Vagina (tissue), 2 donors: ENCODE measurements around the gene GRAPL. TPM values are rescaled to one million over a fixed set of nuclear protein-coding genes. Genes with fewer than 3 reads are reported as not detected.
"Not testable (repeated sequence)": the region's sequence is repeated elsewhere in the genome, so short reads cannot be mapped to it uniquely, and the experiment has no call there.

Experiments used
- DNase-seq, 2 donors: peaks; one replicate each; pipeline ENCODE4 v3.0.0-alpha.2; 2017; ENCODE audit errors: extremely low spot score in 2 of 2
- H3K27ac ChIP-seq: fragments of 200-600 bp; sonication (generic); one replicate; pipeline ENCODE4 v1.5.1; 2019
- H3K27me3 ChIP-seq: fragments of 200-600 bp; sonication (generic); one replicate; pipeline ENCODE4 v1.5.1; 2019
- H3K36me3 ChIP-seq, 2 donors: fragments of 200-600 bp; sonication (generic); one replicate each; pipeline ENCODE4 v1.5.1; 2017 to 2019
- H3K4me1 ChIP-seq: fragments of 200-600 bp; sonication (generic); one replicate; pipeline ENCODE4 v1.5.1; 2019
- H3K4me3 ChIP-seq, 2 donors: fragments of 200-600 bp; sonication (generic); 1 replicate in 1 of 2; 2 replicates in 1 of 2; pipeline ENCODE4 v1.5.1; 2016 to 2019
- H3K9me3 ChIP-seq: fragments of 200-600 bp; sonication (generic); one replicate; pipeline ENCODE4 v1.5.1; 2019
- CTCF ChIP-seq, 3 experiments: fragments of 450-650 bp in 2 of 3; fragments of 200-600 bp in 1 of 3; sonication (generic) in 1 of 3; IDR thresholded peaks; one replicate each; pipeline ENCODE4 v1.5.1; 2017 to 2019; ENCODE audit warnings: antibody characterized with exemption in 3 of 3, mild to moderate bottlenecking in 2 of 3, moderate library complexity in 2 of 3
- POLR2A ChIP-seq, 2 donors: fragments of 450-650 bp; IDR thresholded peaks; one replicate each; pipeline ENCODE4 v1.6.1; 2017; ENCODE audit warnings: antibody characterized with exemption in 2 of 2, mild to moderate bottlenecking in 2 of 2, moderate library complexity in 2 of 2
- POLR2AphosphoS5 ChIP-seq, 2 donors: sonication (generic); formaldehyde crosslinking; IDR thresholded peaks; one replicate each; pipeline ENCODE4 v1.9.0; 2017; ENCODE audit warnings: antibody characterized with exemption in 2 of 2, mild to moderate bottlenecking in 2 of 2, low read depth in 1 of 2; ENCODE audit not compliant: insufficient read depth in 1 of 2
- intact Hi-C: fragments of 100-400 bp; cut with DNase I; formaldehyde crosslinking; loops from one replicate; pipeline ENCODE4 v1.15.1; 2023
- total RNA-seq: library from RNA; depleted of rRNA; stranded (reverse); fragments of >200 nt; gene quantifications from one replicate; pipeline ENCODE4 v1.2.3, GENCODE V29; 2016

Gene GRAPL
- total RNA-seq, 1 donor from 2014 or later, result not detected

DNA sequence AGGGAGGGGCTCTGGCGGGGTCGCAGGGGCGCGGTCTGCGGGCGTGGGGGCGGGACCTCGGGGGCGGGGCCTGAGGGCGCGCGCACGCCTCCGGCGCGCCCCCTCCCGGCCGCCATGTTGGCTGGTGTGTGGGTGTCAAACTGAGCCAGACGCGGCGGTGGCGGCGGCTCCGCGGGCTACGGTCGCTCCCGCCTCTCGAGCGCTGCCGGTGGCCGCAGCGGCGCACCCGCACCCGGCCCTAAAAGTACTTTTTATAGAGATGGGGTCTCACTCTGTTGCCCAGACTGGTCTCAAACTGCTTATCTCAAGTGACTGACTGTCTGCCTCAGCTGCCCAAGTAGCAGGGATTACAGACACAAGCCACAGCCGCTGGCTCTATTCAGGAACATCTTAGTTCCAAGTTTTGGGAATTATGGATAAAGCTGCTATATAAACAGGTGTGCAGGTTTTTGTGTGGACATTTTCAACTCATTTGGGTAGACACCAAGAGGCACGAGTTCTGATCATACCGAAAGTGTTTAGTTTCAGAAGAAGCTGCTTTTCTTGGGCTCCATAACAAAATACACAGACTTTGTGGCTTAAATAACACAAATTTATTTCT lies 16.2 kb upstream of the GRAPL start:
- H3K27me3 ChIP-seq, H3K9me3 ChIP-seq, intact Hi-C loops, H3K36me3 ChIP-seq, H3K4me1 ChIP-seq: not testable (repeated sequence)
- DNase-seq, result peak in 1 of 2 donors; percentile 54
- H3K27ac ChIP-seq, result peak overlapping the region; percentile 88
- peak in 1 of 2 donors; percentile 62 for TF ChIP-seq POLR2AphosphoS5 (IDR thresholded peaks at IDR 0.05; ENCODE audit: insufficient read depth in 1 of 2, low read depth in 1 of 2)
- TF ChIP-seq POLR2A (IDR thresholded peaks at IDR 0.05), result peak in 1 of 2 donors; percentile 84
- TF ChIP-seq CTCF (IDR thresholded peaks at IDR 0.05), result peak in 1 of 3 experiments; percentile 49
- H3K4me3 ChIP-seq, result peak overlapping the region; percentile 42 to 44

DNA sequence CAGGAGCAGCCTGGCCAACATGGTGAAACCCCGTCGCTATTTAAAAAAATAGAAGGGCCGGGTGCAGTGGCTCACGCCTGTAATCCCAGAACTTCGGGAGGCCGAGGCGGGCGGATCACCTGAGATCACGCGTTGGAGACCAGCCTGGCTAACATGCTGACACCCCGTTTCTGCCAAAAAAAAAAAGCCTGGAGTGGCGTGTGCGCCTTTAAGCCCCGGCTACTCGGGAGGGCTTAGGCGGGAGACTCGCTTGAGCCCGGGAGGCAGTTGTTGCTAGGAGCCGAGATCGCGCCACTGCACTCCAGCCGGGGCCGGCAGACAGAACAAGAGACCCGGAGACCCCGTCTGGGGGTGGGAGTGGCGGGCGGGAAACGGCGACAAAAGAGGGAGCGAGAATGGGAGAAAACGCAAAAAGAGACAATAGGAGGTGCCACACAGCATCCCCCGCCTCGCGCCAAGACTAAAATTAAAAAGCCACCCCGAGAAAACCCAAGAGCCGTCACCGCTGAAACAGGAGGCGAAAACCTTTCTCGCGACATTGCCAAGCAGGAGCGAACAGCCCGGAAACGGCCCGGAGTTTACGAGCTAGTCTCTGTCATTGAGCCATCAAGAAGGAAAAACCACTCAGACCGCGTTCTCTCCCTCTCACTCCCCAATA lies 15.5 kb upstream of the GRAPL start:
- H3K36me3 ChIP-seq, H3K9me3 ChIP-seq, H3K4me1 ChIP-seq, H3K27ac ChIP-seq, intact Hi-C loops, H3K27me3 ChIP-seq: not testable (repeated sequence)
- TF ChIP-seq POLR2AphosphoS5 (IDR thresholded peaks at IDR 0.05; ENCODE audit: insufficient read depth in 1 of 2, low read depth in 1 of 2) (peak in 1 of 2 donors; percentile 32), POLR2A (IDR thresholded peaks at IDR 0.05) (peak in 1 of 2 donors; percentile 96)
- peak in 1 of 2 donors; percentile 69 for DNase-seq
- H3K4me3 ChIP-seq, result peak overlapping the region in 1 of 2 donors; percentile 16

DNA sequence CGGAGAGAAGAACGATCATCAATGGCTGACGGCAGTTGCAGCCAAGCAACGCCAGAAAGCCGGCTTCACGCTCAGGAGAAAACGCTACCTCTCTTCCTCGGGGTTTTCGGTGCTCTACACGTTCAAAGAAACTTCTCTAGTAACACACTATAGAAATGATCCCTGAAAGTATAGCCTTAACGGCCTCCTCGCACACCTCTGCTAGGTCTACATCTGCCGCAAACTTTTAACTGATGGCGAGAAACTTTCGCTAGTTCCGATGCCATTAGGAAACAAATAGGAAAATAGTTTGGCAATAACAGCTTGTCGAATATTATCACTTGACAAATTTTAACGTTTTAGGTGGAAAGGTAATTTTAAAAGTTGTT lies 14.9 kb upstream of the GRAPL start:
- H3K4me3 ChIP-seq, H3K27ac ChIP-seq, H3K4me1 ChIP-seq, H3K27me3 ChIP-seq, DNase-seq, H3K36me3 ChIP-seq, H3K9me3 ChIP-seq, intact Hi-C loops: not testable (repeated sequence)

DNA sequence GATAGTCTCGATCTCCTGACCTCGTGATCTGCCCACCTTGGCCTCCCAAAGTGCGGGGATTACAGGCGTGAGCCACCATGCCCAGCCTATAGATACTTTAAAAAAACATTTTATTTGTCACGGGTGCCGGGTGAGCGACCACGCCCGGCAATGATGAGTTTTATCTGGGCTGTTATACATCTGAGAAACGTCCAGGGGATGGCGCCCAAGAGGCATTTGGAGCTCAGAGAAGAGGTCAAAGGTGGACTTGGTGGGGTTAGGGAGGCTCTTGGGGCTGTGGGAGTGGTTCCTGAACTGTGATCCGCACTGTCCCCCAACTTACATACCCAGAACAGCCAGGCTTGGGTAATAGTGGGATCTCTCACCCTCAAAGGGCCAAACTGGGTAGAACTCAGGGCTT lies 8.7 kb upstream of the GRAPL start:
- H3K9me3 ChIP-seq, H3K4me1 ChIP-seq, H3K4me3 ChIP-seq, intact Hi-C loops, DNase-seq, H3K27ac ChIP-seq, H3K27me3 ChIP-seq, H3K36me3 ChIP-seq: not testable (repeated sequence)

DNA sequence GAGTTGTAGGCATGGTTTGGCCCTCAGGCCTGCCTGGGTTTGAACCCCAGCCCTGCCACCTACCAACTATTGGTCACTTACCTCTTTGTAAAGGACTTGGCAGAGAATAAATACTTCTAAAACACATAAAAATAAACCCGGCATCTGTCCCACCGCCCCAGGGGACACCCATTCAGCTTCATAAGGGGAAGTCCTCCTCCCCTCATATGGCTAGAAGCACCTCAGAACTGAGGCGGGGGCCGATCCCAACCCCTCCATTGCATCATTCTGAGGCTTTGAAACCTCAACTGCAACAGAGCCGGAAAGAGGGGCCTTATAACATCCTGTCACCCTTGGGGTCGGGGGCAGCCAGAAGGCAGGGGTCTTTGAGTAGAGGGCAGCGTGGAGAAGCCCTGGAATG lies 2.1 kb upstream of the GRAPL start:
- H3K36me3 ChIP-seq, H3K4me3 ChIP-seq, DNase-seq, H3K9me3 ChIP-seq, H3K27me3 ChIP-seq, H3K27ac ChIP-seq, intact Hi-C loops, H3K4me1 ChIP-seq: not testable (repeated sequence)

- H3K9me3 ChIP-seq, H3K4me1 ChIP-seq, H3K27ac ChIP-seq, H3K4me3 ChIP-seq, H3K27me3 ChIP-seq, DNase-seq, intact Hi-C loops, H3K36me3 ChIP-seq: not testable (repeated sequence)
These were observed 2.1 kb downstream of the GRAPL start for GRCh38 chr17:19129500-19129899.

DNA sequence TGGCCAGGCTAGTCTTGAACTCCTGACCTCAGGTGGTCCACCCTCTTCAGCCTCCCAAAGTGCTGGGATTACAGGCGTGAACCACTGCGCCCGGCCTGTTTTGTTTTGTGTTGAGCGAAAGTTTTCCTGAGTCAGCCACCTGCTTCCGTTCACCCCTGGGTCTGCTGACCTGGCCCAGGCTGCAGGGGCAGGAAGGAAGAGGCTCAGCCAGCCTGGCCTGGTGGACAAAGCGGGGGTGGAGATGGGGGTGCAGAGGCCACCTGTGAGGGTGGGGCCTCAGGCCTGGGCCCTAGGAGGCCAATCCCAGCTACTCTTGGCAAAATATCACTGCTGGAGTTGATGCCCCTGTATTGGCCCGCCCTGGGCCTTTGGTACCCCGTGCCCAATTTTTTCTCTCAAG lies 3.7 kb downstream of the GRAPL start:
- H3K4me1 ChIP-seq, H3K9me3 ChIP-seq, H3K36me3 ChIP-seq, intact Hi-C loops, H3K27ac ChIP-seq, DNase-seq, H3K4me3 ChIP-seq, H3K27me3 ChIP-seq: not testable (repeated sequence)

GRCh38 chr17:19131772-19132171 lies 4.4 kb downstream of the GRAPL start:
- intact Hi-C loops, H3K36me3 ChIP-seq, H3K4me1 ChIP-seq, H3K9me3 ChIP-seq, H3K27me3 ChIP-seq, H3K4me3 ChIP-seq, DNase-seq, H3K27ac ChIP-seq: not testable (repeated sequence)

DNA sequence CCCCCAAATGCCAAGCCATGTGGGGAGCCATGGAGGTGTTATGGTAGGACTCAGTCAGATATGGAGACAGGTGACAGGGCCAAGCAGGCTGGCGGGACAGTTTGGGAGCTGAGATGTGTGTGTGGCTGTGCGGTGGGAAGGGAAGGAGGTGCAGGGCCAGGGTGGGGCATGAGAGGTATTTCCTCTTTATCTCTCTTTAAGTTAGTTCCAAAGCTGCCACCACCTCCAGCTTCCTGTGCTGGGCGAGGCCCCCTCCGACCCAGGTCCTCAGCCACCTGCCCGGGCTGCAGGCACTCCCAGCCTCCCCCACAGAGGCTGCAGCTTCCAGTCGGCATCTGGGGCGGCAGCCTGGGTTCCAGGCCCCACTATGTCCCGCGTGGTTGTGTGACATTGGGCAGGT lies 6.4 kb downstream of the GRAPL start:
- DNase-seq, H3K27me3 ChIP-seq, intact Hi-C loops, H3K4me3 ChIP-seq, H3K9me3 ChIP-seq, H3K36me3 ChIP-seq, H3K4me1 ChIP-seq, H3K27ac ChIP-seq: not testable (repeated sequence)

GRCh38 chr17:19135391-19135790 lies 8.0 kb downstream of the GRAPL start:
- H3K27ac ChIP-seq, H3K36me3 ChIP-seq, H3K4me3 ChIP-seq, DNase-seq, H3K4me1 ChIP-seq, H3K9me3 ChIP-seq, intact Hi-C loops, H3K27me3 ChIP-seq: not testable (repeated sequence)

GRCh38 chr17:19136138-19136537 lies 8.7 kb downstream of the GRAPL start:
- DNase-seq, H3K9me3 ChIP-seq, H3K4me3 ChIP-seq, H3K27ac ChIP-seq, intact Hi-C loops, H3K27me3 ChIP-seq, H3K36me3 ChIP-seq, H3K4me1 ChIP-seq: not testable (repeated sequence)

- DNase-seq, intact Hi-C loops: not testable (repeated sequence)
These were observed 9.2 kb downstream of the GRAPL start for GRCh38 chr17:19136605-19137004.

More at GRCh38 chr17:19136605-19137004, 9.2 kb downstream of the GRAPL start:
- H3K4me3 ChIP-seq, H3K36me3 ChIP-seq, H3K9me3 ChIP-seq, H3K27me3 ChIP-seq, H3K27ac ChIP-seq, H3K4me1 ChIP-seq: not testable (repeated sequence)
